ENCODE data around the gene POMT1.
"Not testable (repeated sequence)": the region's sequence is repeated elsewhere in the genome, so short reads cannot be mapped to it uniquely, and the experiment has no call there.

- not testable (repeated sequence) for TF ChIP-seq CTCF (IDR thresholded peaks at IDR 0.05; ENCODE audit: low read depth, low read length, poor library complexity, severe bottlenecking); EZH2phosphoT487 (IDR thresholded peaks at IDR 0.05; ENCODE audit: borderline replicate concordance, low read length)
Observed at GRCh38 chr9:131515559-131516031, 12.9 kb downstream of the POMT1 start.

Data from DOHH2 (cell line).